BE2C (cell line): ENCODE results near the gene MMP20.

Experiments
- DNase-seq: peaks from one replicate; pipeline ENCODE4 v3.0.0-alpha.2; 2020
- H3K27me3 ChIP-seq: fragments of 250-450 bp; sonication (Bioruptor Pico); 2 replicates; pipeline ENCODE4 v1.5.1; 2020; ENCODE audit warnings: mild to moderate bottlenecking
- H3K36me3 ChIP-seq: fragments of 250-450 bp; sonication (Bioruptor Pico); 2 replicates; pipeline ENCODE4 v1.5.1; 2020; ENCODE audit warnings: mild to moderate bottlenecking
- H3K4me1 ChIP-seq: fragments of 250-450 bp; sonication (Bioruptor Pico); 2 replicates; pipeline ENCODE4 v1.5.1; 2020
- H3K4me3 ChIP-seq: 2 replicates; pipeline ENCODE4 v1.5.1; 2011; ENCODE audit warnings: low read depth, low read length
- H3K9me3 ChIP-seq: fragments of 250-450 bp; sonication (Bioruptor Pico); 2 replicates; pipeline ENCODE4 v1.5.1; 2020
- TF ChIP-seq, protein P1 (sequence below): IDR thresholded peaks from 2 replicates; pipeline ENCODE4 v1.5.1; 2012; ENCODE audit warnings: mild to moderate bottlenecking, low read depth, low read length

MMP20 gene

DNA sequence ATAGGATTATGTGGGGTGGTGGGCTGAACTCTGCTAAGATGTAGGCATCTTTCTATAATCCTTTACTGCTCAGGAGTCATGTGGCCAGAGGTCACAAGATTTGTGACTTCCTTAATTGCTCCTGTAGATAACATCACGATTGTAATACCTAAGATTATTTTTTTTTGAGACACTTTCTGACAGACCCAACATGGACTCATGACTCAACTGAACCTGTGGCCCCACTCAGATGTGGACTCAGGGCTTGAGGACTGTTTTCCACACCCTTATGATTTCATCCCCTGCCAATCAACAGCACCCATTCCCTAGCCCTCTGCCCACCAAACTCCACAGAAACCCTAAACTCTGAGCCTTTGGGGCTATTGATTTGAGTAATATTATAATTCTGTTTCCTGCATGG is 59.0 kb downstream of the MMP20 start:
- TF ChIP-seq, protein P1, sequence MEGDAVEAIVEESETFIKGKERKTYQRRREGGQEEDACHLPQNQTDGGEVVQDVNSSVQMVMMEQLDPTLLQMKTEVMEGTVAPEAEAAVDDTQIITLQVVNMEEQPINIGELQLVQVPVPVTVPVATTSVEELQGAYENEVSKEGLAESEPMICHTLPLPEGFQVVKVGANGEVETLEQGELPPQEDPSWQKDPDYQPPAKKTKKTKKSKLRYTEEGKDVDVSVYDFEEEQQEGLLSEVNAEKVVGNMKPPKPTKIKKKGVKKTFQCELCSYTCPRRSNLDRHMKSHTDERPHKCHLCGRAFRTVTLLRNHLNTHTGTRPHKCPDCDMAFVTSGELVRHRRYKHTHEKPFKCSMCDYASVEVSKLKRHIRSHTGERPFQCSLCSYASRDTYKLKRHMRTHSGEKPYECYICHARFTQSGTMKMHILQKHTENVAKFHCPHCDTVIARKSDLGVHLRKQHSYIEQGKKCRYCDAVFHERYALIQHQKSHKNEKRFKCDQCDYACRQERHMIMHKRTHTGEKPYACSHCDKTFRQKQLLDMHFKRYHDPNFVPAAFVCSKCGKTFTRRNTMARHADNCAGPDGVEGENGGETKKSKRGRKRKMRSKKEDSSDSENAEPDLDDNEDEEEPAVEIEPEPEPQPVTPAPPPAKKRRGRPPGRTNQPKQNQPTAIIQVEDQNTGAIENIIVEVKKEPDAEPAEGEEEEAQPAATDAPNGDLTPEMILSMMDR = no peak
- H3K27me3 ChIP-seq = peaks cover 12% of the 10 kb centered on the region
- DNase-seq = no peak
- H3K36me3 ChIP-seq = no peaks in the 10 kb centered on the region
- no peak overlapping the region for H3K4me3 ChIP-seq
- H3K4me1 ChIP-seq = no peaks in the 10 kb centered on the region
- no peaks in the 10 kb centered on the region for H3K9me3 ChIP-seq

DNA sequence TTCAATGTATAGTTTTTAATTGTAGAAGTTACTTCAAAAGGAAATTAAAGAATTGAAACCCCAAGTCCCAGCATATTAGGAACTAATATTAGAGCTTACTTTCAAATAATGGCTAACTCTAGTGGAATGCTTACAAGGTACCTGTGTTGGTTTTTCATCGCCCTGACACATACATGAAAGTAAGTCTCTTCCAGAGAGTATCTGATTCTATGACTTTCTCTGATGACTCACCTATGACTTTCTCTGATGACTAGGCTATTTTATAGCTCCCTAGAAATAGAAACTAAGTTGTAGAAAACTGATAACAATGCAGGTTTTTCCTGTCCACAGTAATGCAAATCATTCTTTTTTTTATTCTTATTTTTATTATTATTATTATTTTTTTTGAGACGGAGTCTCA is 61.0 kb downstream of the MMP20 start:
- no peaks in the 10 kb centered on the region for H3K4me1 ChIP-seq
- H3K36me3 ChIP-seq = no peaks in the 10 kb centered on the region
- H3K27me3 ChIP-seq = peaks cover 24% of the 10 kb centered on the region
- H3K9me3 ChIP-seq = no peaks in the 10 kb centered on the region
- TF ChIP-seq, protein P1 = no peak
- DNase-seq = no peak
- no peak overlapping the region for H3K4me3 ChIP-seq

DNA sequence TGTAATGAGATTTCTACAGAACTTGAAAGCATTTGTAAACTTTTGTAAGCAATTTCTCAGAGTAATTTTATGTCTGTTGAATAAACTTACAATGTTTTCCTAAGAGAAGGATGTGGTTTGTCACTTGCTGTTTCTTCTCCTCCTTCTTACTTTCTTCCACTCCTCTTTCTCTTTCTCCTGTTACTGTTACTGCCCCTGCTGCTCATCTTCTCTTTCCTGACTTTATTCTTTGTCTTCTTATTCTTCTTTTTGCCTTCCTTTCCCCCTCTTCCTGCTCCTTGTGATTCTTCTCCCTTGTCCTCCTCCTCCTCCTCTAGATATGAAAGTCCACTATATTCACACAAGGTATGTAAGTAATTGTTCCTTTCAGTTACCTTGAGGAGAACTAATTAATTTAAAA is 63.5 kb downstream of the MMP20 start:
- Histone ChIP-seq H3K36me3 (no peaks in the 10 kb centered on the region), H3K4me1 (no peaks in the 10 kb centered on the region; the same call in 1 of the 2 replicates), H3K9me3 (no peaks in the 10 kb centered on the region), H3K4me3 (no peak overlapping the region), H3K27me3 (peaks cover 41% of the 10 kb centered on the region)
- TF ChIP-seq, protein P1 = no peak
- no peak for DNase-seq

DNA sequence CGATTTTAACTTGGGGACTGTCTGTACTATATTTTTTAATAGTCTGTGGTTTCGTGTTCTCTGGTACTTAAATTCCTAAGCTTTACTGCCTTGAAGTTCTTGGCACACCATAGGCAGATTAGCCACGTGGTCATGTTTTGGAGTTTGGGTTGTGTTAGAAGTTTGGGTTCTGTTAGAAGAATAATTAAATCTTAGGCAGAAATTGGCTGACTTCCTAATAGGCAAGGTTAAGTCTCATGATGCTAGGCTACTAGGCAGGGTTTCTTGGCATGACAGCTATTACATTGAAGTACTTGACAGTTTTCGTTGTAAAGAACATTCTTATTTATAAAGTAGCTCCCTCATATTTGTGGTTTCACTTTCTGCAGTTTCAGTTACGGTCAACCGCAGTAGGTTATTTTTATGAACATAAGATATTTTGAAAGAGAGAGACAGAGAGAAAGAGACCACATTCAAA is 64.5 kb downstream of the MMP20 start:
- no peak for DNase-seq
- Histone ChIP-seq H3K9me3 (no peaks in the 10 kb centered on the region), H3K27me3 (peaks cover 51% of the 10 kb centered on the region), H3K36me3 (no peaks in the 10 kb centered on the region), H3K4me1 (no peaks in the 10 kb centered on the region; the same call in 1 of the 2 replicates), H3K4me3 (no peak overlapping the region)
- TF ChIP-seq, protein P1 = no peak

DNA sequence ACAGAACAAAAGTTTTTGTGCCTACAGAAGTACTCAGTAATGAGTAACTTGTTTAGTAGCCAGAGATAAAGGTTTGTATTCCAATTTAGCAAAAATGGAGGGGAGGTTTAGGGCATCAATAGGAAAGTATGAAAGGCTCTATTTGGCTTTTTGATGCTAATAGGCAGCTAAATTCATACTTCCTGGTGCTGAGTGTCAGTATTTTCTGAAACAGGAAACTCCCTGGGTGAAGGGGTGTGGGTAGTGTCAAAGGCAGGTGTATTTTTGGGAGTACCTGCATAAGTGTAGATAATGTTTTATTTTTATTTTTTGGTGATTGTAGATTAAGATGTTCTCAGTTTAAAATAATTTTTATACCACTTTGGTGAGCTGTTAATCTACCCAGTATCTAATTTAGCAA is 65.3 kb downstream of the MMP20 start:
- Histone ChIP-seq H3K4me1 (no peaks in the 10 kb centered on the region; the same call in 1 of the 2 replicates), H3K9me3 (no peaks in the 10 kb centered on the region)

DNA sequence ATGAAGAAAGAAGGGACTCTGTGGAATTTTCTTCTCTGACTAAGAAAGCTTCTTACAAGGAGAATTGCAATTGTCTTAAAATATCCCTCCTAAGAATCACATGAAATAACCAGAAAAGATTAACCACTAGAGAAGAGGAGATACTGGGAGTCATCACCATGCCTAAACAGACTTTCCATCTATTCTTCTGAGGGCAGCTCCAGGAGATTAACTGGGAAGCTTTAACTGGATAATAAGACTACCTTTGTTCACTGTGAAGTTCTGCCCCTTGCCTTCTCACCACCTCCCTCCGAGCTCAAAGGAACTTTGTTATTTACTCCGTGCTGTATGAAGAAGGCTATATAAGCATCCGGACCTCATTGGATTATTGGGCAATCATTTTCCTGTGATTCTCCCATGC is 70.0 kb downstream of the MMP20 start:
- Histone ChIP-seq H3K9me3 (no peaks in the 10 kb centered on the region), H3K4me3 (no peak overlapping the region), H3K27me3 (peaks cover 34% of the 10 kb centered on the region), H3K36me3 (no peaks in the 10 kb centered on the region), H3K4me1 (no peaks in the 10 kb centered on the region; the same call in 1 of the 2 replicates)
- TF ChIP-seq, protein P1 = no peak
- DNase-seq = no peak

More for the DNA sequence above, 65.3 kb downstream of the MMP20 start:
- Histone ChIP-seq H3K27me3 (peaks cover 51% of the 10 kb centered on the region), H3K4me3 (no peak overlapping the region), H3K36me3 (no peaks in the 10 kb centered on the region)
- TF ChIP-seq, protein P1 = no peak
- no peak for DNase-seq
